Activated CD4-positive, alpha-beta T cell treated with anti-CD3 and anti-CD28 coated beads, Interleukin-2, Interleukin-6, amounts not matched to agents 100 ng/mL and 50 ng/mL, durations not matched to agents 16 hours and 8 hours (primary cell): Measurements from ENCODE around the gene IYD.

Experiments used
- DNase-seq: peaks from one replicate; pipeline ENCODE4 v3.0.0-alpha.2; 2020

Gene IYD, protein sequence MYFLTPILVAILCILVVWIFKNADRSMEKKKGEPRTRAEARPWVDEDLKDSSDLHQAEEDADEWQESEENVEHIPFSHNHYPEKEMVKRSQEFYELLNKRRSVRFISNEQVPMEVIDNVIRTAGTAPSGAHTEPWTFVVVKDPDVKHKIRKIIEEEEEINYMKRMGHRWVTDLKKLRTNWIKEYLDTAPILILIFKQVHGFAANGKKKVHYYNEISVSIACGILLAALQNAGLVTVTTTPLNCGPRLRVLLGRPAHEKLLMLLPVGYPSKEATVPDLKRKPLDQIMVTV

DNA sequence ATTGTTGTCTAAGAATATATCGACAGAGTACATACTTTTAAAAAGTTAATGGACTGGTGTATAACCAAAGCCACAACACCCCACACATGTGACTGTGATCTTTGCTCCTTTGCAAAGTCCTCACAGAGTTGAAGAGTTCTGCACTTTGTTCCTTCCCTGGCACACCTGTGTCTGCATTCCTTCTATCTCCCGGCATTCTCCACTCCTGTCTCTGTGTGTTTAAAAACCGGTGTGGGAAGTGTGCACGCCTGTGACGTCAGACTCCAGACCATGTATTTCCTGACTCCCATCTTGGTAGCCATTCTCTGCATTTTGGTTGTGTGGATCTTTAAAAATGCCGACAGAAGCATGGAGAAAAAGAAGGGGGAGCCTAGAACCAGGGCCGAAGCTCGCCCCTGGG lies at the start of gene IYD:
Gene IYD (plus strand): TSS at position 251 of the 400 bp plus-strand sequence. CDS start 20 bp downstream, at position 271.
- DNase-seq: no peak

DNA sequence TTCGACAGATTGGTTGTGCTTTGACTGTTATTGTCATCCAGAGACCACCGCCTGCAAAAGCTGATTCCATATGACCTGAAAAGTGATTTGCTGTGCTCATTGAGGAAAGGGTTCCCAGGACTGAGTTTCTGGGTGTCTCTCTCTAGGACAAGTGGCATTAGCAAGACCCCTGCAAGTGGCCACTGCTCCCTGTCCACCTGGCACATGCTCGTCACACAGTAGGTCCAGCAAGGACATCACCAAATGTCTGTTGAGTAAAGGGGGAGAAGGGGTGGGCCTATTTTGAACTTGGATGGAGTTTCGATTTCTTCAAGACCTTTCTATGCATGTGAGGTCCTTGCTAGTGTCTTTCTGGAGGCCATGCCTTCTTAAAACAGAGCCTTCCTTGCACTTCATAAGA lies 48.9 kb upstream of the IYD start:
- no peak for DNase-seq

DNA sequence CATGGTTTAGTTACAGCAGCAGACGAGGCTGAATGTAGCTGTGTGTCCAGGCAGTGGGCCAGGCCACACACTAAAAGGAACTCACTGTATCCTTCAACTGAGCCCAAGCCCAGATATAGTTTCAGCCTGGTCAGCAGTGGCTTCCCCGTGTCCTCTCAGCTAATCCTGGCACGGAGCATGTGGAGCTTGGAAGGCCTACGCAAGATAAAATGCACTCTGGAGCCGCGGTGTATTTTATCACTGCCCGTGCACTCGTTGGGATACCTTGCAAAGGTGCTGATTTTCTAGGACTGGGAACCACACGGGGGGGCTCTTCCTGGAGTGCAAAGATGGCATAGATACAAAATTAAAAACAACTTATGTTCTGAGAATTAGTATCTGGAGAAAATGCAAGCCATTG lies 48.4 kb upstream of the IYD start:
- DNase-seq: no peak

DNA sequence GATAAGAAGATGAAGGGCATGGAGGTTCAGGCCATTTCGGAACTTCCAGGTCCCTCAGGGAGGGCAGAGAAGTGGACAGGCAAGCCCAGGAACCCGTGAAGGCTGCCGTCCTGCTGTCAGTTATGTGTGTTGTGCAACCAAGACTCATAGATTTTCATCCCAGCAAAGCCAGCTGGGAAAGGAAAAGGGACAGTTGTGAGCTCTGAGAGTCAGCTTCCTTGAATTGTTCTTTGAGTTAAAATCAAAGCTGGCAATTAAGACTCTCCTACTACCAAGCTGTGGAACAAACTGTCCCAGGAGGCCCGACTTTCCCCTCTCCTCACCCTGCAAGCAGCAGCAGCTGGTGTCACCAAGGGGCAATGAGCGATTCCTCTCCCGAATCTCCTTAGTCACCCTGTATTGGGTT lies 46.3 kb upstream of the IYD start:
- no peak for DNase-seq

DNA sequence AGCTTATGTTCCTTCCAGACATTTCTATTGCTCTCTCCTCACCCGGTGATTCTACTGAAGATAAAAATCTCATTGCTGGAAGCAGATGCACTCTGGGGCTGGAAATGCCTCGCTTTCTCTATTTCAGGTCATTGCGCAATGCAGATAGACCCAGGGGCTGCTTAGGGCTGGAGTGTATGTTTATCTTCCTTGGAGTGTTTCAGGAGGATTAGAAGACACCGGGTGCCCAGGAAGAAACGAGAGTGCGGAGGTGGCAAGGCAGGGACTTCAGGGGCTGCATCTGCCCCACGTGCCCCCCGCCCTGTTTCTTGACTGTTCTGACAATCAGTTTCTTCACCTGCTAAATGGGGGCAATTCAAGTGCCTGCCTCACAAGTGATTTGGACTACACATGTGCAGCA lies 45.6 kb upstream of the IYD start:
- no peak for DNase-seq

DNA sequence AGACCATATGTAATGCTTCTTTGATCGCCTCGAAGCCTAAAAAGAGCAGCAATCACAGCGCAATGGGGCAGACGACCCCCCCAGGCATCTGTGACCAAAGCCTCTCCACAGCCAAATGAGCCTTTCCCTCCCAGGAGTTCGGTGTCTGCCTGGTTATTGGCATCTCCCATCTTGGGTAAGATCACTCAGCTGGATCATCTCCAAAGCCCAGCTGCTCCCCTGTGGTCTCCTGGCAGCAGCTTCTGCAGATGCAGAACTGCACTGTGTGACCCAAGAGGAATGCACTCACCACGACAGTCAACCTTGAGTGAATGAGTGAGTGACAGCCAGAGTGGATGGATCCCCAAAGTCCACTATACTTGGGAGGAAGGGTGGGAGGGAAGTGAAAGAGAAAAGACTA lies 44.8 kb upstream of the IYD start:
- DNase-seq: no peak

DNA sequence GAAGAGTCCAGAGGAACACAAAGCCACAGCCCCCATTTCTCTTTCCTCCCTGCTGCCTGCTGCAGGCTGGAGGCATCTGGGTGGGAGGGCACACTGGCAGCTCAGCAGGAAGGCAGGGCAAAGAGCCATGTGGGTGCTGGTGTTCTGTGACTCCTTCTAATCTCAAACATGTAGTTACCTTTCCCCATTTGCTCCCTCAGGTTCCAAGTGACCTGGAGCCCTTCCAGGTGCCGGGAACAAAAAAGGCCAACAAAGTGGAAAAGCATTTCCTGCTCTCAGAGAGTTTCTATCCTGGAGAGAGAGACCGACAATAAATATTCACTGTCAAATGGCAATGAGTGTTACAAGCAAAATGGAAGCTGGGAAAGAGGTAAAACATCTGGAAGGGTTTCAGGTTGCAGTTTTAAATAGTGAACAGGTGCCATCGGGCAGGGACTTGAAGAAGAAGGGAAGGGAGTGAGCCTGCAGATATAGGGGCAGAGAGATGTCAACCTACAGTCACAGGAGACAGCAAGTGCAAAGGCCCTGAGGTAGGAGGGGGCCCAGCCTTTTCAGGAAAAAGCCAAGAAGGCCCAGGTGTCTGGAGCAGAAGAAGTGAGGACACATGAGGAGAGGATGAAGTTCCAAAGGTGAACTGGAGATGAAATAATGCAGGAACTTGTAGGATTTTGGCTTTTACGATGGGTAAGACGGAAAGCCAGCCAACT lies 43.6 kb upstream of the IYD start:
- no peak for DNase-seq

DNA sequence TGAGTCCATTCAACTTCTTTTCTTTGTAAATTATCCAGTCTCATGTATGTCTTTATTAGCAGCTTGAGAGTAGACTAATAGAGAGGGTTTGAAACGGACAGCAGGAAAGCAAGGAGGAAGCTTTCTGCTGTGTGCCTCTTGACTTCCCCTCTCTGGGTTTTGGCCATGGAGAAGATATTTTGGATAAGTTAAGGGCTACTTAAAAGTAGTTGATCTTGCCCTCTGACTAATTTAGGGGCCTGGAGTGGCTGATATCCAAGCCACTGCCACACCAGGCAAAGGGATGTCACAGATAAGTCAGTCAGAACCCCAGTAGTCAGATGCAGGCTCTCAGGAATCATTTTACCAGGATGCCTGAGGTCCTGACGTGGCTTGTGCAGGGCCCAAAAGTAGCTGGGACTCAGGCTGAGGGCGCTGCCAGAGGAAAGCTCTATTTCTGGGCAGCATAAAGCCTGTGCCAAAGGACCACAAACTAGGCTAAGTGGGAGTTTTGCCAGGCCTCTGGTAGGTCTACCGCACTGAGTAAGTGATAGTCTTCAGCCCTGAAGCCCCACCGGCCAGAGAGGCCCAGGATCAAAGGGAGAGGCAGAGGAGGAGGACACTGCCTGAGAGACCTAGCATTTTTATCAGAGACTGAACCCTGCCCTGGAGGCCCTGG lies 41.6 kb upstream of the IYD start:
- DNase-seq: no peak

DNA sequence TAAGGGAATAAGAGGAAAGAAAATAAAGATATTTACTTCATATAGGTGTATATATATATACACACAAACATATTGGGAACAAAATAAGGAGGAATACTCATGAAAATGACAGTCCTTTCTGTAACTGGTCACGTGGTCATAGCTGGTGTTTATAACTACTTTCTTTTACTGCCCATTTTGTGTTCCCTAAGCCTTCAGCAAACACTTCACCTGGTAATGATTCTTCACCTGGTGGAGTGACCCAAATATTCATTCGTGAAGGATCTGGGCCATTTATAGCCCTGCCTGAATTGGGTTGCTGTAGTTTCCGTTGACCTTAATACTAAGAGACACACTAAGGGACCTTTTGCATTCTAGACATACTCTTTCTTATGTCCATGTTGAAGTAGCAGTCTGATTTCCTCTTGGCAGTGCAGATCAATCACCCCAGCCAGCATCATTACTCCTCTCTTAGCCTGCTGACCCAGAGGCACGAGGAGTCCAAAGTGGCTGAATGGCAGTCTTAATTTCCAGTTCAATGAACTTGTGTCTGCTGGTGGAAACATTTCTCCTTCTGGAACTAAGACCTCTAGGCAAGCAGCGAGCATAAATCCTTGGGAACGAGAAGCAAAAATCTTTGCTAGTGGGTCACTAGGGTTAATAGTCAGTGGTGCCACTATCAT lies 39.9 kb upstream of the IYD start:
- no peak for DNase-seq

DNA sequence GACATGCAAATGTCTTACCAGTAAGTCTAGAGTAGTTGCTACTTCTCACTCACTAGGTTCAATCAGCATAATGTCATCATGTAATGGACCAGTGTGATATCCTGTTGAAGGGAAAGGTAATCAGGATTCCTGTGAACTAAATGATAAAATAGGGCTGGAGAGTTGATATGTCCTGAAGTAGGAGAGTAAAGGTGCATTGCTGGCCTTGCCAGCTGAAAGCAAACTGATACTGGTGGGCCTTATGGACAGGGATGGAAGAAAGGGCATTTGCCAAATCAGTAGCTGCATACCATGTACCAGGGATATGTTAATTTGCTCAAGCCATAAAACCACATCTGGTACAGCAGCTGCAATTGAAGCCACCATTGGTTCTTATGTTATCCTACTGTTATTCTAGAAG lies 37.5 kb upstream of the IYD start:
- no peak for DNase-seq

DNA sequence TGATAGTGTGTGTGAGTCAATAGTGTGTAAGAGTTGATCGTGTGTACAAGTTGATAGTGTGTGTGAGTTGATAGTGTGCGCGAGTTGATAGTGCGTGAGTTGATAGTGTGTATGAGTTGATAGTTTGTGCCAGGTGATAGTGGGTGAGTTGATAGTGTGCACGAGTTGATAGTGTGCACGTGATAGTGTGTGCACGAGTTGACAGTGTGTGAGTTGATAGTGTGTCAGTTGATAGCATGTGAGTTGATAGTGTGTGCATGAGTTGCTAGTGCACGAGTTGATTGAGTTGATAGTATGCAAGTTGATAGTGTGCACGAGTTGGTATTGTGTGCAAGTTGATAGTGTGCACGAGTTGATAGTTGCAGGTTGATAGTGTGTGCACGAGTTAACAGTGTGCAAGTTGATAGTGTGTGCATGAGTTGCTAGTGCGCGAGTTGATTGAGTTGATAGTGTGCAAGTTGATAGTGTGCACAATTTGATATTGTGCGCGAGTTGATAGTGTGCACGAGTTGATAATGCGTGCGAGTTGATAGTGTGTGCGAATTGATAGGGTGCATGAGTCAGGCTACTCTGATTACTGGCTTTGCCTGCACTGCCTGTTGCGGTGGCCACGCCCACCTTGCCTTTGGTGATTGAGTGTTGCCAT lies 35.8 kb upstream of the IYD start:
- DNase-seq: no peak

DNA sequence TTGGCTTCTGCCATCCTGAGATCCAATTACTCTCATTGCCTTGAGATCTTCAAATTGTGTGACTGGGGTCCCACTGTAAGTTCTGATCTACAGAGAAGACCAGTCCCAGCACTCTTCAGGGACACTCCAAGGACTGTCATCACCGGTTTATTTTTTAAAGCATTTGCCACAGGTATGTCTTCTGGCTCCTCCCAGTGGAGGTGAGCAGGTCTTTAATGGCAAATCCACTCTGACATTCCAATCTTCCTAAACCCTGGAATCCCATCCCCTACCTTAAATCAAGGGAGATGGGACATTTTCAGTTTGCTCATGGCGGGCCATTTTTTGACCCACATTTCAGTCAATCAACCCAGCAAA lies 35.2 kb upstream of the IYD start:
- DNase-seq: no peak

DNA sequence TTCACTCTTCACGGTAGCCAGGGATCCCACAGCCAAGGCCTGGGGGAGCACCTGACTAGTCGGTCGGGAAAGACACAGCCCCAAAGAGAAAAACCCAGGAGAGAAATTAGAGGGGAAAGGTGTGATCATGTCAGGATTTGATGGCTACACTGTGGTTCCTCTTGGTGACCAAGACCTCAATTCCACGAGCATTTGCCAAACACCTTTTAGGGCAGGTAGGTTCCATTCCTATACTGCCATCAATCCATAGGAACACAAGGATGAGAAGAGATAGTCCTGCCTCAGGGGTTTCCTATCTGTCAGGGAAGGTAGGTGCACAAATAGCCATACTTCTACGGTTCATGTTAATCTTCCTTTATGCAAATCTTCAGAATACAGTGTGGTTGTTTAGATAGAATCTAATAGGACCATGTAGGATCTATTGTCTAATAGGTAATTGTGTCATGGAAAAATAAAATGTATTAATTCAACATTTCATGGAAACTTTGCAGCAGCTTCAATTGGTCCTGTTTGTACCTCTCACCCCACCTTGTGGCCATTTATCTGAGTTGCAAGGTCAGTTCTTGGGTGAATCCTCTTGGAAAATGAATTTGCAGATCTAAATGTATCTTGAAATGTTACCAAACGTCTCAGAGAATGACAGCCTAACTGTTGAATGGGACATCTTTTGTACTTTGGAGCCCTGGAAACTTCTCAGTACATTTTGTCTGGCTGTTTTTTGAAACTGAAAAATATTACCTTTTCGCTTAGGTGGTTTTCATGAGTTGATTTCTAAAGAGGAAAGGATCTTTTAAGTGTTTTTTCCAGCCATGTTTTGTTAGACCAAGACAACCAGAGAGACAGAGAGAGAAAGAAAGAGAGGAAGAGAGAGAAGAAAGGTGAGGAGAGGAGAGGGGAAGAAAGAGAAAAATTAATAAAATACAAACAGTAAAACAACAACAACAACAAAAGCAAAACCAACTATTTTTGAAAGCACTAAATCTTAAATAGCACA lies 33.7 kb upstream of the IYD start:
- peak; percentile 54 for DNase-seq

DNA sequence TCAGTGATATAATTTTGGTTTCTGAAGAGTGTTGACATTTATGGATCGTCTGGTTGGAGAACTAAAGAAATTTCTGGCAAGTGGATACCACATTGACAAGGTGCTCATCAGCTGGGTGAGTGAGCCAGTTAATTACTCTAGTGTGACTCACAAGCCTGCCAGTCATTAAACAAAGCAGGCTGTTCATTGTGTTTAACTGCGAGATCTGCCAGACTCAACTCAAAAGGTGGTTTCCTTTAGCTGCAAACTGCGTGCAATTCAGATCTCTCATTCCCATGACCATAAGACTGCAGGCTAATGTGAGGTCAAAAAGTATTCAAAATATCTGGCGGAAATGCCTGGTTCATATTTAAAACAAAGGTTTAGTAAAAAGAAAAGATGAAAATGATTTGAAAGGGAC lies 32.5 kb upstream of the IYD start:
- DNase-seq: peak; percentile 41

DNA sequence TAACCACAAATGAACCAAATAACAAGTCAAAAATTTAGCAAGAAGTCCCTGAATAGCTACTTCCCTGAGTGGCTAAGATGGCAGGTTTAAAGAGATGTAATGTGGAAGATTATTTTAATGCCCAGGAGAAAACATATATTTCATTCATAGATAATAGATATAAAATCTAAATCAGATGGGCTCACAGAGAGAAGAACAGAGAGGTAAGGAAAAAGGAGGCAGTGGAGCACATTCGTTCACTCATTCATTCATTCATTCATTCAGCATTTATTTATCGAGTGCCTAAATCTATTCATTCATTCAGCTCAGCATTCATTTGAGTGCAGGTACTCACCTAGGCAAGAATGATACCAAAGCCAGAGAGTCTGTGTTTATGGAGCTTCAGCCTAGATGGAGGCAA lies 32.1 kb upstream of the IYD start:
- no peak for DNase-seq

DNA sequence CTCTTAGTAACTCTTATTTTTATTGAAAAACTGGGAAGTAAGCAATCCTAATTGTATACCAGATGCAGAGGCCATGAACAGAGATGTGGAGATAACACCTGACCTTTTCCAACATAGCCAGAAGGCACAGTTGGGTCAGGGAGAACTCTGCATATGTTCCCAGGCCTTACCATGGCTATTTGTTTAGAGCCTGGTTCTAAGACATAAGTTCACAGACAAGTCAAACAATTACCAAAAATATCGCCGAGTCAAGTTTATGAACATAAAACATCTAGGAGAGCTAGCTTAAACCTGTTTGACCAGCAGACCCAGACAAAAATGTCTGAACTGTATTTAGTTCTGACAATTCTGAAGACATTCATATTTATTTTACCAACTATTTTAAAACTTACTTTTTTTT lies 26.7 kb upstream of the IYD start:
- DNase-seq: no peak

DNA sequence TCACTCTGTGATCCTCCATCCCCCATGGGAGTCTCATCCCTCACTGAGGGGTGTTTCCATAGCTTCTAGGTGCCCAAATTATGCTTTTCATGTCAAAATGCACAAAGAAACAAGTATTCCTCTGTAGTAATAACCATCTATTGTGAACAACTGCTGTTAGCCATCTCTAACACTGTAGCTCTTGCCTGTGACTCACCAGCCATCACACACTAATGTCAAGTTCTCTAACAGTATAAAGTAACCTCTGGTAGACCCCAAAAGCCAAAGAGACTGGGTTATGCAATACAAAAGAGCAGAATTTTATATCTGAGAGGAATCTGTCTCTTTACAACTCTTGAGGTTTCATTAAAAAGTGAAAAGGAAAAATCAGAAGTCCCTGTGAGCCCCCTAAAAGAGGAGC lies 25.4 kb upstream of the IYD start:
- no peak for DNase-seq

DNA sequence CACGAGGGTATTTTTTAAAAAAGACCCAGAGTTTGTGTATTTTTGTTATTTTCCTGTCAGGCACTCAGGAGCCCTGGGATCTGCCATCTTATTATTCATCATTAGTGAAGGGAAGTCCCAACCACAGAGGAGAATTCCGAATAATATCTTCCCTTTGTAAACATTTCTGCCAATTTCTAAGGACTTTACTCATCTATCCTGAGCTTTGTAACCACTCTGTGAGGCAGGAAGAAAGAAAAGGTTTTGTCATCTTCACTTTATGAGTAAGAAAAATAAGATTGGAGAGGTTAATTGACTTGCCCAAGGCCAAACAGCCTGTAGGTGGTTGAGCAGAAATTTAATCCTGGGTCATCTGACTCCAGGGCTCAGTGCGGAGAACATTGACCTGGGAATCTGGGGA lies 23.0 kb upstream of the IYD start:
- no peak for DNase-seq

DNA sequence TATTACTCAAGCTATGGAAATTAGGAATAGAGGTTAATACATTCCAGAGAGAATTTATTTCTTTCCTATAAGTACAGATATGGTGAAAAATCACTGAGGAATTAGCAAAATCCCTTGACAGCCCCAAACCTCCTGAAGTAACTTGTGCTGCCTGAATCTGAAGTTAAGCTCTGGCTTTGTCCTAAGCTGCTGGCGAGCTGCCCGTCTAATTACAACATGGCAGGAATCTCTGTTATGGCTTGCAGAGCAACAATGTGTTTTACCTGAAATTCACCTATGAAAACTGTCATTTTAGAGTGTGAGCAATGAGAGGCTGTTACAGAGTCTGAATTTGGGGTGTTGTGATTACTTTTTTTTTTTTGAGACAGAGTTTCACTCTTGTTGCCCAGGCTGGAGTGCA lies 22.5 kb upstream of the IYD start:
- DNase-seq: no peak

DNA sequence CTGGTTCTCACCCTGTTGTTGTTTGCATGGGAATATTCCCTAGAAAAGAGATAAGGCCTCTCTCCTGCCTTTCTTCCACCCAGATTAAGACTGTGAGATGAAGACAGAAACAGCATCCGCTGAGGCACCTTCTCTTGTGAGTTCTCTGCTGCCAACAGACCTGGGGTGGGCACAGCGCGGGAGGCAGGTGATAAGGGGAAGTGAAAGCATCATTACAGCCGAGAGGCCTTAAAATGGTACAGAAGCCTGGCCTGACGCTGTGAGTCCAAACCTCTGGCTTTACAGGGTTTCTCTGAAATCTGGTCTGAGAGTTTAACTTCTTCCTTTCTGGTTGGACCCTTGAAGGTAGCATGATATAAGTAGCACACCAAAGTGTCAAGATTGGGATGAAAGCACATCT lies 21.0 kb upstream of the IYD start:
- no peak for DNase-seq

DNA sequence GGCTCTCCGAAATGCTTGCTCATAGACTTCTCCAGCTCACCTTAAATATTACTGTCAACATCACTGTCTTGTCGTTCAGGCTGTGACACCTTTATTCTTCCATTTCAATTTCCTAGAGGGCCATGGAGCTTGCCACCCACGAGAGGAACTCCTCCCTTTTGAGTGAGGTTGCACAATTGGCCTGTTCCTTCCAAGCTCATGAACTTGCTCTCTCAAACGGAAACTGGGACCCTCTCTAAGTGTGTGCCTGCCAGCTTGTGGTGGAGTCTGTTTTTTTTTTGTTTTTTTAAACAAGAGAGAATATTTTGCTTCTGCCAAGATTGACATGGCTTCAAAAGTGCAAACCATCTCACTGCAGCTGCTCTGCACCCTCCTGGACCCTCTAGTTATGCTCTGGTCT lies 19.3 kb upstream of the IYD start:
- no peak for DNase-seq
